SJCRH30 (cell line): ENCODE results near the gene EIF4ENIF1. TPM values are rescaled to one million over a fixed set of nuclear protein-coding genes. Genes with fewer than 3 reads are reported as not detected.

Experiments used
- DNase-seq, 2 experiments: peaks; one replicate each; pipeline ENCODE4 v3.0.0-alpha.2; 2015 to 2020
- H3K27ac ChIP-seq: fragments of 250-450 bp; sonication (Bioruptor Pico); 2 replicates; pipeline ENCODE4 v1.5.1; 2020; ENCODE audit warnings: mild to moderate bottlenecking, moderate library complexity
- H3K27me3 ChIP-seq: fragments of 250-450 bp; sonication (Bioruptor Pico); 2 replicates; pipeline ENCODE4 v1.5.1; 2020; ENCODE audit warnings: mild to moderate bottlenecking, moderate library complexity
- H3K36me3 ChIP-seq: fragments of 250-450 bp; sonication (Bioruptor Pico); 2 replicates; pipeline ENCODE4 v1.5.1; 2020; ENCODE audit warnings: mild to moderate bottlenecking, moderate library complexity
- H3K4me1 ChIP-seq: fragments of 250-450 bp; sonication (Bioruptor Pico); 2 replicates; pipeline ENCODE4 v1.5.1; 2020; ENCODE audit warnings: mild to moderate bottlenecking, moderate library complexity
- H3K4me3 ChIP-seq: fragments of 250-450 bp; sonication (Bioruptor Pico); 2 replicates; pipeline ENCODE4 v1.5.1; 2020; ENCODE audit warnings: mild to moderate bottlenecking, moderate library complexity
- H3K9me3 ChIP-seq: fragments of 250-450 bp; sonication (Bioruptor Pico); replicated peaks from 2 replicates; pipeline ENCODE4 v1.5.1; 2020; ENCODE audit warnings: mild to moderate bottlenecking, moderate library complexity
- total RNA-seq: library from RNA; depleted of rRNA; stranded (reverse); fragments of >200 nt; shearing (Covaris generic); gene quantifications from 2 replicates; pipeline ENCODE4 v1.2.3, GENCODE V29; 2014

The EIF4ENIF1 gene
- total RNA-seq, 1 experiment from 2014 or later = 29.7 TPM

DNA sequence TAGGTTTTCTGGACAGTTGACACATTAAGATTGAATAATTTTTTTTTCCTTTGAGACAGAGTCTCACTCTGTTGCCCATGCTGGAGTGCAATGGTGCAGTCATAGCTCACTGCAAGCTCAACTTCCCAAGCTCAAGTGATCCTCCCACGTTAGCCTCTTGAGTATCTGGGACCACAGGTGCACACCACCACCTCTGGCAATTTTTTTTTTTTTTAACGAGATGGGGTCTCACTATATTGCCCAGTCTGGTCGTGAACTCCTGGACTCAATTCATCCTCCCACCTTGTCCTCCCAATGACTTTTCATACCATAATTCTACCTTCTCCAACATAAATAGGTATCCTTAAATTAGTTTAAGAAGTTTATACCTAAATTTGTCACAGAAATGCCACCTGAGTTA, 8.5 kb downstream of the EIF4ENIF1 start:
- Histone ChIP-seq H3K27ac (no peak overlapping the region), H3K27me3 (no peaks in the 10 kb centered on the region), H3K4me3 (no peak overlapping the region), H3K9me3 (no peaks in the 10 kb centered on the region), H3K4me1 (no peaks in the 10 kb centered on the region), H3K36me3 (peaks cover 38% of the 10 kb centered on the region)
- DNase-seq = no peak

DNA sequence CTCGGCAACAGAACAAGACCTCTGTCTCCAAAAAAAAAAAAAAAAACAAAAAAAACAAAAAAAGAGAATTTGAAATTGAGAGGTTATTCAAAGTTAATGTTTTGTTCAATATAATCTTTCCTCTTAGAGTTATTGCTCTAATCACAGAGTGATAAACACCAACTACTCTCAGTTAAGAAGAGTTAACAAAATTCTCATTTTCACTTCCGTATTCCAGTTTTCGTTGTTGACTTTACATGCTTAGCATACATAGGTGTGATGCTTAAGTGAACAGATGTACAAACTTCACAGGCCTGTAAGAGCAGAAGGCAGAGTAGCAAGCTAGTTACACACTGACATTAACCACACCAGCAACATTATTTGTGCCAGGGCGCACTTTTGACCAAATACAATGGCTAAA, 12.3 kb downstream of the EIF4ENIF1 start:
- H3K27ac ChIP-seq = no peak overlapping the region
- H3K36me3 ChIP-seq = peaks cover 28% of the 10 kb centered on the region
- no peak for DNase-seq
- no peak overlapping the region for H3K4me3 ChIP-seq
- H3K4me1 ChIP-seq = no peaks in the 10 kb centered on the region
- no peaks in the 10 kb centered on the region for H3K27me3 ChIP-seq
- H3K9me3 ChIP-seq = no peaks in the 10 kb centered on the region

DNA sequence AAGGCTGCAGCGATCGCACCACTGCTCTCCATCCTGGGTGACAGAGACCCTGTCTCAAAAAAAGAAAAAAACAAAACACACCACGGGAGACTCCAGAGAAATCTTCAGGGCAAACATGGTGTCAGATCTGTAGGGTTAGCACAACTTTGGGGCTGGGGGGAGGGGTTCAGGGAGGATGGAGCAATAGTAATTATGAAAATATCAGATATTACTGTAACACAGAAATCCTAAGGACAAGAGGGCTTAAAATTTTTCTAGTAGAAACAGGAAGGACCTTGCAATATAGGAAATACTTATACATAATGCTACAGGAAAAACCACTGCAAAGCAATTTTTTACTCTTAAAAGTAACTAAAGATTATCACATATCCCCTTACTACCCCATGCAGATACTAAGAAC, 13.8 kb downstream of the EIF4ENIF1 start:
- DNase-seq = no peak
- H3K4me3 ChIP-seq = no peak overlapping the region
- no peaks in the 10 kb centered on the region for H3K9me3 ChIP-seq
- no peaks in the 10 kb centered on the region for H3K4me1 ChIP-seq
- H3K27ac ChIP-seq = no peak overlapping the region
- peaks cover 24% of the 10 kb centered on the region for H3K36me3 ChIP-seq
- H3K27me3 ChIP-seq = no peaks in the 10 kb centered on the region

DNA sequence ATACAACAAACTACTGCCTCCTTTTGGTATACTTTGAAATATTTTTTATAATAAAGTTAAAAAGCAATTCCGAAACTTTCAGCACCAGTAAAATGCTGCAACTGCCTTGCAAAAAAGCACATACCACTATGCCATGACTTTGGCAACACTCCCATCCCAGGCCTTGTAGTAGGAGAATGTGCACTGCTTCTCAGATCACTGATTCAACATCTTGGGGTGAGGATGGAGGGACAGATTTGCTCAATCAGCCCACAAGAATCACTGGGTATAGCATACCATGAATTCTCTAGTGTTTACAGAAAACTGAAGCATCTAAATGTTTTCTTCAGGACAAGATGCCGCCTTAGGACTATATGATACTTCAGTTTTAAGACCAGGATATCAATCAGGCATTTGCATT, 14.9 kb downstream of the EIF4ENIF1 start:
- H3K9me3 ChIP-seq = no peaks in the 10 kb centered on the region
- no peak overlapping the region for H3K4me3 ChIP-seq
- DNase-seq = no peak
- H3K27me3 ChIP-seq = no peaks in the 10 kb centered on the region
- H3K36me3 ChIP-seq = peaks cover 17% of the 10 kb centered on the region
- H3K27ac ChIP-seq = no peak overlapping the region
- no peaks in the 10 kb centered on the region for H3K4me1 ChIP-seq

DNA sequence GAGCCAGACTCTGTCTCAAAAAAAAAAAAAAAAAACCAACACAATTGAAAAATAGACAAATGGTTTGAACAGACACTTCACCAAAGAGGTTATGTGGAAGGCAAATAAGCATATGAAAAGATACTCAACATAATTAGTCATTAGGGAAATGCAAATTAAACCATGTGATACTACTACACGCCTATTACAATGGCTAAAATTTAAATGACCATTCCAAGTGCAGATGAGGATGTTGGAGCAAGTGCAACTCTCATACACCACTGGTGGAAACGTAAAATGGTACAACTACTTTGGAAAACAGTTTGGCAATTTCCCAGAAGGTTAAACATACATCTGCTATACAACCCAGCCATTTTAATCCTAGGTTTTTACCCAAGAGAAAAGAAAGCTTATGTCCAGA, 24.3 kb downstream of the EIF4ENIF1 start:
- Histone ChIP-seq H3K36me3 (peaks cover 54% of the 10 kb centered on the region), H3K27ac (no peak overlapping the region), H3K27me3 (no peaks in the 10 kb centered on the region), H3K4me3 (no peak overlapping the region), H3K9me3 (no peaks in the 10 kb centered on the region), H3K4me1 (no peaks in the 10 kb centered on the region)
- DNase-seq = no peak

DNA sequence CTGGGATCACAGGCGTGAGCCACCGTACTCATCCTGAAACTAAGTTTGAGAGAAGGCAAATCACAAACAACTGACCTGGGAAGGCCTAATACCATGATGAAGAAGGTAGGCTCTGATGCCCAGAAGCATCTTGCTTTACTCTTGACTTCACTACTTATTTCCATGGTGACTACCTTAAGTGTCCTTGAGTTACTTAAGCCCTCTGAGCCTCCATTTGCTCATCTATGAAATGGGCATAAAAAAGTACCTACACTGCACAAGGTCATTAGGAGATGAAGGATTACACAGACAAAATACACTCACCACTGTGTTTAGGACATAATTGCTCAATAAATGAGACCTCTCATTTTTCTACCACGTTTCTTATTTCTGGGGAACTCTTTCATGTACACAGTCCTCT, 27.9 kb downstream of the EIF4ENIF1 start:
- H3K27me3 ChIP-seq = no peaks in the 10 kb centered on the region
- H3K36me3 ChIP-seq = peaks cover 52% of the 10 kb centered on the region
- no peaks in the 10 kb centered on the region for H3K9me3 ChIP-seq
- H3K4me1 ChIP-seq = no peaks in the 10 kb centered on the region
- H3K27ac ChIP-seq = no peak overlapping the region
- DNase-seq = no peak
- H3K4me3 ChIP-seq = no peak overlapping the region

DNA sequence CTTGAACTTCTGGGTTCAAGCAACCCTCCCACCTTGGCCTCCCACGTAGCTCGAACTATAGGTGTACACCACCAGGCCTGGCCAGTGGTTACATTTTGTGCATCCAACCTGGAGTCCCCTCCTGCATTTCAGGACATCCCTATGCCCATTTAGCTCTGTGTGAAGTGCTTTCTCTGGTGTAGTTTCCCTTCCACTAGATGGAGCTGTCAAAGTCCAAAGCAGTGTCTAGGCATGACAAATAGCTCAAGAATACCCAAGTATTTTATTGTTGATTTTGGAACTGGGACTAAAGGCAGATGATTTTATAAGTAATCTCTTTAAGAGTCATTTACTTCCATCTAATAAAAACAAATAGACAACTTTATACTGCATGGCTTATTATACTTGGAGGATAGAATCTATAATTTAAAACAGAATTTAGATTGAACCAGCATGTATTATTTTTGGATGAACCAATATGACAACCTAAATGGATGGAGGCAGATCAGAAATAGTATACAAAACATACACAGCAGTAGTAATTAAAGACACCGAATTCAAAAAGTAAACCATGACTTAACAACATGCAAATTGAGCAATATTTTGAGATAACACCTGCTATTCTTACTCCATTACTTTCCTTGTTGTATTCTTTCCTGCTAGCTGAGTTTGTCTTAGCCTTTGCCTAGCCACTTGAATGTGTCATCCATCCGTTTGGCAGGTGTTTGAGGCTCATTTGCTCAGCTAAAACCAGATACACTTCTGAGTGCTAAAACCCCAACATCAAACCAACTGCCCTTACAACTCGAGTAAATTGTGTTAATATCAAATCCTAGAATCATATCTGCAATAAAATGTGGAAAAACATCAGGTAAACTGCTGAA, 37.7 kb downstream of the EIF4ENIF1 start:
- DNase-seq = peak; percentile 3 to 37
- Histone ChIP-seq H3K9me3 (no peaks in the 10 kb centered on the region), H3K36me3 (peaks cover 31% of the 10 kb centered on the region), H3K4me3 (no peak overlapping the region), H3K27ac (no peak overlapping the region), H3K4me1 (no peaks in the 10 kb centered on the region), H3K27me3 (no peaks in the 10 kb centered on the region)

DNA sequence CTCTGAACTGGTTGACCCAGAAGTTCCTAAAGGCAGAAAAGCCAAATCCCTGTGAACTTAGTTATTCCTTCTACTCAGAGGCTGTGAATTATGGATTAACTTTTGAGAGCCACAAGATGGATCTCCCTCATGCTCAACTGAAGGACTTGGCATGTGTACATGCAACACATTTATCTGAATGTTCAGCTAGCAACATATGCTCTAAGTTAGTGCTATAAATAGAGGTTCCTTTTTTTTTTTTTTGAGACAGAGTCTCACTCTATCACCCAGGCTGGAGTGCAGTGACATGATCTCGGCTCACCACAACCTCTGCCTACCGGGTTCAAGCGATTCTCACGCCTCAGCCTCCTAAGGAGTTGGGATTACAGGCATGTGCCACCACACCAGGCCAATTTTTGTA, 40.1 kb downstream of the EIF4ENIF1 start:
- no peak overlapping the region for H3K4me3 ChIP-seq
- no peaks in the 10 kb centered on the region for H3K4me1 ChIP-seq
- H3K27ac ChIP-seq = no peak overlapping the region
- DNase-seq = no peak
- no peaks in the 10 kb centered on the region for H3K9me3 ChIP-seq
- no peaks in the 10 kb centered on the region for H3K27me3 ChIP-seq
- H3K36me3 ChIP-seq = peaks cover 33% of the 10 kb centered on the region

DNA sequence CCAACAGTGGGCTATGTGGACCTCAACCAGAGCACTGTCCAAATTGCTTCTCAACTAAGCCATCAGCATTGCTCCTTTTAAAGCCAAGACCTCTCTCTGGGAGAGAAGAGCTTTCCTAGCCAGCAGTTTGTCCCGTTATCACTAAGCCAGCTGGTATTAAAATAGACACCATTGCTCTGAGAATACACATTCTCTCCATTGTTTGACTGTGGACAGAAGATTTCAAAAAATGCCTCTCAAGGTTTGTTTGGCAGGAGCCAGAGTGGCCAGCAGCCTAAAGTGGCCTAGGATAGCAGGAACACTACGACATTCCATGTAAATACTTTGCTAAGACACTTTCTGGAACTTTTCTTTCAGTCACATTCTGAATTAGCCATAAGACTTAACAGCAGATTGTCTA, 41.3 kb downstream of the EIF4ENIF1 start:
- Histone ChIP-seq H3K36me3 (peaks cover 23% of the 10 kb centered on the region), H3K9me3 (no peaks in the 10 kb centered on the region), H3K27me3 (no peaks in the 10 kb centered on the region), H3K4me1 (no peaks in the 10 kb centered on the region), H3K4me3 (no peak overlapping the region), H3K27ac (no peak overlapping the region)
- no peak for DNase-seq

DNA sequence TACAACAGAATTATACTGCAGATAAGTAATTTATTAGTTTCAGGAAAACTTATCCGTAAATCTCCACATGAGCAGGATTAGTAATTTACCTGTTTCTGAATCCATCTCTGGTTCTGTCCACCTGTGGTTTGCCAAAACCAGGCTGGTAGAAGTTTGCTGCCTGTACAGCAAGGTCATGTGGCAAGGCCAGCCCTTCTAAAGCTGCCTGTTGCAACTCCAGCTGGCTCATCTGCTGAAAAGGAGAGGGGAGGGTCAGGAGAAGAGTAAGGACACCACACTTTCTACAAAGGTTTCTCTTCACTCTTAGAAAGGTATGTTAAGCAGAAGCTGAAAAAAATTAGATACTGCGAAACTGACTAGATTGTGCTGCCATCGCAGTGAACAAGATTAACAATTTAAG, 42.3 kb downstream of the EIF4ENIF1 start:
- Histone ChIP-seq H3K4me3 (no peak overlapping the region), H3K9me3 (no peaks in the 10 kb centered on the region), H3K27me3 (no peaks in the 10 kb centered on the region), H3K36me3 (peaks cover 31% of the 10 kb centered on the region), H3K27ac (no peak overlapping the region), H3K4me1 (no peaks in the 10 kb centered on the region)
- no peak for DNase-seq

DNA sequence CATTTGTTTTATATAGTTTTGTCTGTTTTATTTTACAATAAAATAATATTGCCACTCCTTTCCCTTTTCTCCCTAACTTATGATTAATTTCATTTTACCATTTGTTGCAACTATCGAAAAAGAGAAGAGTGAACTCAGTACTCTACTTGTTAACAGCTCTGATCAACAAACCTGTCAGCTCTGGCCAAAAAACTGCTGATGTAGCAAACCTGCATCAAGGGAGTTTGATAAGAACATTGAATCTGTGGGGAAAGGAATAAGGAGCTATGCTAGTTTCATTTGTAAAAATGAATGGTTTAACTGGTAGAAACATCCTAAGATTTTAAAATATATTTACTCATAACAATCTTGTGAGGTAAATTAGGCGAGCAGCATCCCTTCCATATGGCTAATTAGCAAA, 42.9 kb downstream of the EIF4ENIF1 start:
- no peaks in the 10 kb centered on the region for H3K4me1 ChIP-seq
- no peak overlapping the region for H3K4me3 ChIP-seq
- H3K27me3 ChIP-seq = no peaks in the 10 kb centered on the region
- DNase-seq = no peak
- H3K36me3 ChIP-seq = peaks cover 33% of the 10 kb centered on the region
- H3K27ac ChIP-seq = no peak overlapping the region
- H3K9me3 ChIP-seq = no peaks in the 10 kb centered on the region

DNA sequence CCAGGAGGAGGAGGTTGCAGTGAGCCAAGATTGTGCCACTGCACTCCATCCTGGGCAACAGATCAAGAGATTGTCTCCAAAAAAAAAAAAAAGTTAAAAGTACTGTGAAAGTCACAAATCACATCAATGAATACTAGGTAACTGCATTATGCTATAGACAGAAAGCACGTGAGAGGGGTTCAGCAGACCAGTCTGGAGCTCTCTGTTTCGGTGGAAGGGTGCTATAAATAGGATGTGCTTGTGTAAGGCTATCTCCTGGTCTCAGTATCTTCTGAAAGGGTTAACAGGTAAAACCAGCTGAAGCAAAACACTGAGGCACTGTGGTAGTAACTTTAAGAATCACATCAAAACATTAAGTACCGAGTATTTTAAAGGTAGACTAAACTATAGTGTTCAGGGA, 43.4 kb downstream of the EIF4ENIF1 start:
- DNase-seq = no peak
- Histone ChIP-seq H3K9me3 (no peaks in the 10 kb centered on the region), H3K36me3 (peaks cover 33% of the 10 kb centered on the region), H3K27me3 (no peaks in the 10 kb centered on the region), H3K27ac (no peak overlapping the region), H3K4me1 (no peaks in the 10 kb centered on the region), H3K4me3 (no peak overlapping the region)

DNA sequence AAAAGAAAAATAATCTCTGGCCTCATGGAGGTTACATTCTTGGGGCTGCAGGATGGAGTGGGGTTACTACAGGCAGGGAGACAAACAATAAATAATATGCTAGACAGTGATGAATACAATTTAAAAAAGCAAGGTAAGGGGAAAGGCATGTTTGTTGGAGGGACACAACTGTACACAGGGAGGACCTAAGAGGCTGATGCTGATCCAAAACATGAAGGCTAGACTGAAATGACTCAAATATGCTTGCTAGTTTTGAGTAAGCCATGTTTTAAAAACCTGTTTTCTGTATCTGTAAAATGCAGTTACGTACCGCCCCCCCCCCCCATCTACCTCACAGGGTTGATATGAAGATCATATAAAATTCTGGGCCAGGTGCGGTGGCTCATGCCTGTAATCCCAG, 44.0 kb downstream of the EIF4ENIF1 start:
- H3K4me3 ChIP-seq = no peak overlapping the region
- H3K9me3 ChIP-seq = no peaks in the 10 kb centered on the region
- no peaks in the 10 kb centered on the region for H3K4me1 ChIP-seq
- H3K27me3 ChIP-seq = no peaks in the 10 kb centered on the region
- H3K27ac ChIP-seq = no peak overlapping the region
- no peak for DNase-seq
- H3K36me3 ChIP-seq = peaks cover 36% of the 10 kb centered on the region

DNA sequence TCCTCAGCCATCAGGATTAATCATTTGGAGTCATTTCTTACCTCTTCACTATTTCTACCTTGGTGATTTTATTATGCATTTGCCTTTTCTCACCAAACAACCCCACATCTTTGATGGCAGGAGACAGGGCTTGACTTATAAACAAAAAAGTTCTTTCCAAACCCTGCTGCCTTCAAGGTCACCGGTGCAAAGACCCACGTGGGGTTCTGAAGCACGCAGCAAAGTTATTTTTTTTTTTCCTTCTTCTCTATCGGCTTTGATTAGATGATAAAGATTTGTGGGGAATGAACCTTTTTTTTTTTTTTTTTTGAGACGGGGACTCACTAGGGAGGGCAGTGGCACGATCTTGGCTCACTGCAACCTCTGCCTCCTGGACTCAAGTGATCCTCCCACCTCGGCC, 46.1 kb downstream of the EIF4ENIF1 start:
- Histone ChIP-seq H3K27me3 (no peaks in the 10 kb centered on the region), H3K27ac (no peak overlapping the region), H3K36me3 (peaks cover 52% of the 10 kb centered on the region), H3K4me3 (no peak overlapping the region), H3K4me1 (no peaks in the 10 kb centered on the region), H3K9me3 (no peaks in the 10 kb centered on the region)
- DNase-seq = no peak

DNA sequence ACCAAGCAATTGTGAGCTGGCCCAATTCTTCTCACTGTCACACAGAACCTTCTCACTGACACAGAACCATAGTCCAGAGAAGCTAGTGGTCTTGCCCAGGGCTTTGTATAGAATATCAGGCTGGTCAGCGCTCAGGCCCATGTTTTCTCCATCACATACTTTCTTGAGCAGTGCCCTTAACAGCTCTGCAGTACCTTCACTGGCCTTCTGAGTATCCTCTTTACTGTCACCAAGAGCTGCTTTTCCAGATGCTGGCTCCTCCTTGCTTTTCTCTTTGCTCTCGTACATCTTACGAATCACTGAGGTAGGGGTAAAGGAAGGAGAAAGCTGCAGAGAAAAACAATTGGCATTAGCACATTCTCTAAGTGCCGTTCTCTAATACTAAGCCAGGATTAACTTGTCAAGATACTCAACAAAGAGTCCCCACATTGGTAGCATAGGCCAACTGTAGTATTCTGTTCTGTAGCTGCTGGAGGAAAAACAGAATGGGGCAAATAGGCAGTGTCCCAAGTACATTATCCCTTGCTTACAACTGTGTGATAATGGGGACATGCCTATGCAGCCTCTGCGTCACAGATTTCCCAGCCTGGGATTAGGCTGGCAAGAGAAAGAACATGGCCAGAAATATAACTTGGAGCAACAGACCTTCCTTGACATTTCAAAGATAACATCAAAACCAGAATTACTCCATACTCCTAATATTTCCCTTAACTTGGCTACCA, 46.7 kb downstream of the EIF4ENIF1 start:
- Histone ChIP-seq H3K27me3 (no peaks in the 10 kb centered on the region), H3K36me3 (peaks cover 52% of the 10 kb centered on the region), H3K9me3 (no peaks in the 10 kb centered on the region), H3K27ac (no peak overlapping the region), H3K4me3 (no peak overlapping the region), H3K4me1 (no peaks in the 10 kb centered on the region)
- DNase-seq = no peak
